ENCODE results near the gene NLRP12.
"Not testable (repeated sequence)": the region's sequence is repeated elsewhere in the genome, so short reads cannot be mapped to it uniquely, and the experiment has no call there.

Gene NLRP12

GRCh38 chr19:53828531-53828930 is 4.4 kb upstream of the NLRP12 start:
- DNase-seq = no peak

GRCh38 chr19:53826876-53827275 is 2.8 kb upstream of the NLRP12 start:
- DNase-seq = no peak

- no peak for DNase-seq
Measured at GRCh38 chr19:53823380-53824120, 564 bp downstream of the NLRP12 start.

DNA sequence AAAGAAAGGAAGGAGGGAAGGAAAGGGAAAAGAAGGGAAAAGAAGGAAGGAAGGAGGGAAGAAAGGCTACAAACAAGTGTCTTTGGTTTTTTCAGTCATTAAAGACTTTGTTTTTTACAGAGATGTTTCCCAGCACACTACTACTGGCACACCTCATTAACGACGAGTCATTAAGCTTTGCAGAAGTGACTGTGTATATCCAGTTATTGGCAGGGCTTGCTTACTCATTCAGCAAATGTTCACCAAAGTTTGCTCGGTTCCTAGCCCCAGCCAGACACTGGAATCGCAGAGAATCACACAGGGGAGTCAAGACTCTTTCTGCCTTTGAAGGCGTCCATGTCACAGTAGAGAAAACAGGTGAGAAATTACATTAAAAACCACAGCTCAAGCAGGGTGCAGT is 4.3 kb downstream of the NLRP12 start:
- DNase-seq = no peak

- no peak for DNase-seq
Measured at GRCh38 chr19:53818756-53819155, 5.4 kb downstream of the NLRP12 start.

- DNase-seq = no peak
Measured at GRCh38 chr19:53813996-53814395, 10.1 kb downstream of the NLRP12 start.

DNA sequence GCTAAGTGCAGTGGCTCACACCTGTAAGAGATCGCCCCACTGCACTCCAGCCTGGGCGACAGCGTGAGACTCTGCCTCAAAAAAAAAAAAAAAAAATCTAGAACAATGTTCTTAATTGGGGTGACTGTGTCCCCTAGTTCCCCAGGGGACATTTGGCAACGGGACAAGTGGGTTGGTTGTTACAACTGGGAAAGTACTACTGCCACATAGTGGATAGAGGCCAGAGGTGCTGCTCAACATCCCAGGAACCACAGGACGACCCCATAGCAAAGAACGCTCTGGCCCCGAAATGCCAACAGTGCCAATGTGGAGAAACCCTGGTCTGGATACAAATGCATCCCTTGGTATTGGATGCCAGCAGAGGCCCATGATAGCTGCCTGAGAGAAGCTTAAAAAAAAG is 11.8 kb downstream of the NLRP12 start:
- DNase-seq = no peak

- no peak for DNase-seq
Measured at GRCh38 chr19:53810891-53811290, 13.2 kb downstream of the NLRP12 start.

DNA sequence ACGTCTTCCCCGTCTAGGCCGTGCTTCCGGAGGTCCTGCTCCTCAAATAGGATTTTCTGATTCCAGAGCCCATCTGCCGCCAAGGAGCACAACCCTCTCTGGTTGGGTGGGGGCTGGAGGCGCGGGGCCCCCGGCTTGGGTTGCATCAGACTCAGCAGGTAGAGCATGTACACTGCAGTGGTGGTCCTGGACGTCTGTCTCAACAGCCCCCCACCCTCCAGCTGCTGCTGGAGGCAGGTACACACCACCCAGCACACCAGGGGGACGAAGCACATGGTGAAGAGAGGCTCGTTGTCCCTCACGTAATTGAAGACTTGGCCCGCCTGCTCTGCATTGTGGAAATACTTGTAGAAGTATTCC is 13.9 kb downstream of the NLRP12 start:
- no peak for DNase-seq

GRCh38 chr19:53809518-53810186 is 14.5 kb downstream of the NLRP12 start:
- DNase-seq = peak; percentile 24

DNA sequence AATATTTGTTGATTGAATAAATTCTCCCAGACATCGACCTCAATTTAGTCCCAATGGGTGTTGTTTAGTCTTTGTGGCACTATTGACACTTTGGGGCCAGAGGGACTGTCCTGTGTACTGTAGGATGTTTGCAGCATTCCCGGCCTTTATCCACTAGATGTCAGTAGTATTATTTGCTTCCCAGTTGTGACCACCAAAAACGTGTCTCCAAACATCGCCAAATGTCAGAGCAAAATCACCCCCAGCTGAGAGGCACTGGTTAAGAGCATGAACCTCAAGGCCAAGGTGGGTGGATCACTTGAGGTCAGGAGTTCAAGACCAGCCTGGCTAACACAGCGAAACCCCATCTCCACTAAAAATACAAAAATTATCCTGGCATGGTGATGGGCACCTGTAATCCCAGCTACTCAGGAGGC is 15.4 kb downstream of the NLRP12 start:
- no peak for DNase-seq

- DNase-seq = no peak
Measured at GRCh38 chr19:53801257-53801656, 22.9 kb downstream of the NLRP12 start.

- DNase-seq = no peak
Measured at GRCh38 chr19:53795019-53795418, 29.1 kb downstream of the NLRP12 start.

DNA sequence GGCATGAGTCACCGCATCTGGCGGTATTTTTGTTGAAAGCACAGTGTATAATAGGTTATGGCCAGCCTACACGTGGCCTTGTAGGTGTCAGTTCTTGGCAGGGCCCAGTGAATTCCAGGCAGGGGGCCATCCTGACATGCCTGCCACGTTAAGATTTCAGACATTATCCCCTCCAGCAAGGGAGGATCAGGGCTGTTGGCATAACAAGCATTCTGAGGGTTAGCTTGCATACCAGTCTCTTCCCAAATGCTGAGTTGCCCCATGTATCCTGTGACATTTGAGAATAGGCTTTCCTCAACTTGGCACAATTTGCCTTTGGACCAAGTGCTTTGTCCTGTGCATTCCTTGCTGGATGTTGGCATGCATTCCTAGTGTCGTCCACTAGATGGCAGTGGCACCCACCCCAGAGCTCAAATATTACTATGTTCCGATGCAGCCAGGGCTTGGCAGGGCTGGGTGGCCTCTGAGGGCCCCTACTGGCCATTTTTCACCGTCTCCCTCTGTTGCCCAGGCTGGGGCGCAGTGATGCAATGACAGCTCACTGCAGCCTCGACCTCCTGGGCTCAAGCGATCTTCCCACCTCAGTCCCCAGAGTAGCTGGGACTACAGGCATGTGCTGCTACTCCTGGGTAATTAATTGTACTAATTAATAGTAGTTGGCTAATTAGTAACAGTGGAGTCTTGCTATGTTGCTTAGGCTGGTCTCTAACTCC is 31.2 kb downstream of the NLRP12 start:
- DNase-seq = peak; percentile 84

DNA sequence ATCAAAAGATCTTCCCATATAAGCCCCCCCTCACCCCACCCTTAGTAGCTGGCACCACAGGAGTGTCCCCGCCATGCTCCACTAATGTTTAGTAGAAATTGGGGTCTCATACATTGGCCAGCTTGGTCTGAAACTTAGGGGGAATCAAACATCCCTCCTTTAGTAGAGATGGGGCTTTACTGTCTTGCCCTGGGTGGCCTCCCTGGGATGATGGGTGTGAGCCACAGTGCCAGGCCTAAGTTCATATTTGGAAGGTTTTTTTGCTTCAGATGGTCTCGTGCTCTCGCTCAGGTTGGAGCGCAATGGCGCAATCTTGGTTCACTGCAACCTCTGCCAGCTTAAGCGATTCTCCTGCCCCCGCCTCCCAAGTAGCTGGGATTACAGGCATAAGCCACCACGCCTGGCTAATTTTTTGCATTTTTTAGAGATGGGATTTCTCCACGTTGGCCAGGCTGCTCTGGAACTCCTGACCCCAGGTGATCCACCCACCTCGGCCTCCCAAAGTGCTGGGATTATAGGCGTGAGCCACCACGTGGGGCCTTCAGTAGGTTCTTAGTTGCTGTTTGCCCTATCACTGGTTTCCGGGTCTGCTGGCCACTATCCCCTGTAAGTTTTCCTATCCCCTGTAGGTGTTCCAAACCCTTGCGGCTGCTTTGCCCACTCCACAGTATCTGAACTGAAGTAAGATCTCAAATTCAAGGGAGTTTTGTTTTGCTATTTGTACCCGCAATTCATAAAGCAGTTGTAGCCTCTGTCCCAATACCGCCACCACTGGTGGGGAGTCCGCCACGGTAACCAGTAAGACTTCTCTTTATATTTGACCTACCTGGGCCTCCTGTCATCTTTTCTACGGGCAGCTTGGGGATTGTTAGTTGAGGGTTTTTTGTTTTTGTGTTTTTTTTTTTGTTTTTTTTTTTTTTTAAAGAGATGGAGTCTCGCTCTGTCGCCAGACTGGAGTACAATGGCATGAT is 34.1 kb downstream of the NLRP12 start:
- DNase-seq = no peak

DNA sequence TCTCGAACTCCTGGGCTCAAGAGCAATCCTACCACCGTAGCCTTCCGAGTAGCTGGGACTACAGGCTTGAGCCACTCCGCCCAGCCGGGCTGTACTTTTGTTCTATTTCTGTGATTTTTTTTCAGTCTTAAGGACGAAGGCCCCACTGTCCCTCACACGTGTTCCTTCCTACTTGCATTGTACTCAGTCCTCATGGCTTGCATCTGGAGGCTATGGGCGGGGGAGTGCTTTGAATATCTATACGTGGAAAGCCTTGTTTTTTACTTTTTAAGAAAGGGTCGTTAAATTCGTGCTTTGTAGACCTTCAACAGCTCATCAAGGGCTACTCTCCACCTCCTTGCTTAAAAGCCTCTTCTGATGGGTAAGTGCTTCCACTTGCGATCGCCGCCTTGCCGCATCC is 36.8 kb downstream of the NLRP12 start:
- DNase-seq = no peak

- DNase-seq = no peak
Measured at GRCh38 chr19:53786744-53787143, 37.4 kb downstream of the NLRP12 start.

GRCh38 chr19:53785196-53785889 is 38.8 kb downstream of the NLRP12 start:
- DNase-seq = no peak

DNA sequence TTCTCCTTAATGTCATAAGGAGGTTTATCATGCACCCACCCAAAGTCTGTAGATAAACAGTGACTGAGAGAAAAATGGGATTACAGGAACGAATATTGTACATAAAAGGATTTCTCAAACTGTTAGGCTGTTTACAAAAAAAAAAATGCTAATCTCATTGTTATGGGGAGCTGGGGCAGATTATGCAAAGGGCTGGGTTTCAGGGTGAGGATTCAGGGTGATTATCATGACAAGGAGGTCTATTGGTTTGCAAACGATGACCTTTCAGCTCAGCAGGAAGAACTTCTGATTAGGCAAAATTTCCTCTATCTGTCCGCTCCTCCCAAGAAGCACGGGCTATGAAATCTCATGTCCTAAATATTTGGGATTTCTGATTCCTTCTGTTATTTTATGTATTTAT is 41.4 kb downstream of the NLRP12 start:
- no peak for DNase-seq

GRCh38 chr19:53781332-53781731 is 42.8 kb downstream of the NLRP12 start:
- DNase-seq = not testable (repeated sequence)

DNA sequence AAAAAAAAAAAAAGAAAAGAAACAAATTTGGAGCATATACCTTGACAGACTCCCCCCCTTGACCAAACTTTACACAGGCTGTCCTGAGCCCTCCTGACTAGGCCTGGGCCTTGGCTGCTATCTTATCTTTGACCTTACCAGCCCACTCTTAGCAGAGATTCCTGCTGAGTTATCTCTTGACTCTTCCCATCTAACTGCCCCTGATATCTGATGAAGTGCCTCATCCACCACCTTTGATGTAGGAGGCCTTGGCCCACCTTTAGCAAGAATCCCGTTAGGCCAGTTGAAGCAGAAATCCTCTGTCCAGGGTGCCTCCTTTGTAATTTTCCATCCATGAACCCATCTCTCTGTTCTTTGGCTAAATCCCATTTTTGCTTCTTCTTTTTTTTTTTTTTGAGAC is 43.6 kb downstream of the NLRP12 start:
- no peak for DNase-seq

DNA sequence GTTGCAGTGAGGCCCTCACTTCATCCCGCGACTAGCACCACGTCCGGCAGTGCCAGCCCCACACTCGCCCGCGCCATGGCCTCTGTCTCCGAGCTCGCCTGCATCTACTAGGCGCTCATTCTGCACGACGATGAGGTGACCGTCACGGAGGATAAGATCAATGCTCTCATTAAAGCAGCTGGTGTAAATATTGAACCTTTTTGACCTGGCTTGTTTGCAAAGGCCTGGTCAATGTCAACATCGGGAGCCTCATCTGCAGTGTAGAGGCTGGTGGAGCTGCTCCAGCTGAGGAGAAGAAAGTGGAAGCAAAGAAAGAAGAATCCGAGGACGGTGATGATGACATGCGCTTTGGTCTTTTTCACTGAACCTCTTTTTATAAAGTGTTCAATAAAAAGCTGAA is 48.6 kb downstream of the NLRP12 start:
- DNase-seq = no peak

All from femur (tissue), 1 donor.